ENCODE data around the gene ARGFX.
"Not testable (repeated sequence)": the region's sequence is repeated elsewhere in the genome, so short reads cannot be mapped to it uniquely, and the experiment has no call there.

ARGFX gene

DNA sequence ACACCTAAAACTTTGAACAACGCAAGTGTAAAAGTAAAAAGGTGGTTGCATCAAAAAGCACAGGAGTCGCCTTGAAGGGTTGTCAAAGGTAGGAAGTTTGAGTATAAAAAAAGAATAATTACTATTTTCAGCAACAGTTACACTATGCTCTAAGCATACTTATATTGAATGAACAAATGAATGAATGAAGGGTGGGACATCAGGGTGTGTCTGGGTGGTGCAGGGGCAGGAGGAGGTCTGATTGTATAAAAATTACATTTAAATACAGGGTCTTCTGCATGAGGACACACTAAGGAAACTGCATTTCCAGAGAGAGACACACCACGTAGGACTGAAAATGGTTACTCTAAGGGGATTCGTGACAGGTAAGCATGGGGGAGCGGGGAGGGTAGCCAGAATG lies at the start of gene ARGFX:
Gene ARGFX (plus strand): TSS at position 301 of the 400 bp plus-strand sequence. CDS start 2,765 bp downstream, outside the sequence.
- DNase-seq (ENCODE audit: low read depth) = no peak

DNA sequence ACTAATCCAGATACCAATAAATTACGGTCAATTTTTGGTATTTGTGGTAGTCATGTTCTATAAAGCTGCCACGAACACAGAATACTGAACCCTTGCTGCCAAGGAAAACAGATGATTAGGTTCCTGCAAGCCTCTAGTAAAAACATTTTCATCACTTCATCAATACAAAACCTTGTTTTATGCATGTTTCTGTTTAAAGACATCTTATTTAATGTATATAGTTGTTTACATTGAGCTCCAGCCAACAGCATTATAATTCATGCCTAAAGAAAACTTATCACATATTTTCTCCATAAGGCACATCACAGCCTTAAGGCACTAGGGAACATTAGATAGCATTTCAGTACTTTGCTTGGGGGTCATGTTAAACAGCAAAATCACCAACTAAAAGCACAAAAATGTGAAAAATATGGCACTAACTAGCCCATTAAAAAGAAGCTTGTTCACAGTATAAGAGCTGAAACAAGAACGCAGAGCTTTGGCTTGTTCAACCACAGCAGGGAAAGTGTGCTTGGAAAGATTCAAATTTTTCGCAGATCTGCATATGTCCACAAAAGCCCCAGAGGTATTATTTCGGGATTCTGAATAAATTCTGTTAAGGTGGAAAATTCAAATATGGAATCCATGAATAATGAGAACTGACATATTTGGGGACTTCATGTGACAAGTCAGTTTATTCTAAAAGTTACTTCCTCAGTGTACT lies 49.6 kb upstream of the ARGFX start:
- DNase-seq (ENCODE audit: low read depth) = no peak

DNA sequence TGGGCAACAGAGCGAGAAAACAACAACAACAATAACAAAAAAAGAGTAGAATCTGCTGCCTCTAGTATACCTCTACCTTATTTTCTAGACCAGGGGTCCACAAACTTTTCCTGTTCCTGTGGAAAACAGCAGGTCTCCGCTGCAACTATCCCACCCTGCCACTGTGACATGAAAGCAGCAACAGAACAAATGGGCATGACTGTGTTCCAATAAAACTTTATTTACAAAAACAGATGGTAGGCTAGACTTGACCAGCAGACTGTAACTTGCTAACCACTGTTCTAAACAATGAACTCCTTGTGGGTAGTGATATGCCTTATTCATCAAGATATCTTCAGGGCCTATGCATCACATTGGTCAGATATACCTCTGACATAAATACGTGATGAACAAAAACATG lies 47.2 kb upstream of the ARGFX start:
- no peak for DNase-seq (ENCODE audit: low read depth)

DNA sequence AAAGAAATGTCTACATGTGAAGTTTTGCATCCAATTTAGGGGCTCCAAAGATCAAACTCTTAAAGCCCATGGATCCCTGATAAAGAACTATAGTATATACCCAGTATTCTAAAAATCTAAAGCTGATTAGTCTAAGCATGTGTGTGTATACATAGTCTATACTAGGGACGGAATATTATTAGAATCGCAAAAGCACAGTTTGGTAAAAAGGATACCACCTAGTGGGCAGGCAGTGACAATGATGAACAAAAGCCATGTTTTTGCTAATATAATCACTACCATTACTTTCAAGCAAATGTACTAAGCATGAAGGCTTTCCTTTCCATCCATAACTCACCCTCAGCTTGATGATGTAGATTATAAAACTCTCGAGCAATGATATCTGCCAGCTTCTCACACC lies 38.4 kb upstream of the ARGFX start:
- peak; percentile 31 for DNase-seq (ENCODE audit: low read depth)

DNA sequence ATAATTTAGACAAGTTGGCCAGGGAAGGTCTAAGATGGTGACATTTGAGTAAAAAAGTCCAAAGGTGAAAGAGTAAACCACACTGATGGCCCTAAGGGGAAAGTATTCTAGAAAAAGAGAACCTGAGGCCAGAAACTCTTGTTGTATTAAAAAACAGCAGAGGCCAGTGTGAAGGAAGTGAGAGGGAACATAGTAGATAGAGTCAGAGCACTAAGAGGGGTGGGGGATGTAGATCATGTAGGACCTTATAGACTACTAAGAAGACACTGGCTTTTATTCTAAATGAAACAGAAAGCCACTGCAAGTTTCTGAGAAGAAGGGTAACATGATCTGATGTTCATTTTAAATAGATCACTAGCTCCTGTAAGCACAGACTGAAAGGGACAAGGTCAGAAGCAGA lies 36.5 kb upstream of the ARGFX start:
- no peak for DNase-seq (ENCODE audit: low read depth)

DNA sequence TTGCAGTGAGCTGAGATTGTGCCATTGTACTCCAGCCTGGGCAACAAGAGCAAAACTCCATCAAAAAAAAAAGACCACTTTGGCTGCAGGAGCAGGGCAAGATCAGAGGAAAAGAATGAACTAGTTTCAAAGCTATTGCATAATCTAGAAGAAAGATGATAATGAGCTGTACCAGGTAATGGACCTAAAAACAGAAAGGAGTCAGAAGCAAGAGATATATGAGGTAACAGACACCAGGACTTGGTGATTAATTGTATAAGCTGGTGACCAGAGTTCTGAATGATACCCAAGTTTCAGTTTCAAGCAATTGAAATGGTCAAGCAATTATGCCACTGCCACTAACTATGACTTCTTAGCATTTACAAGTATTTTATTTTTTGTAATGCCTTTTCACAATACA lies 24.8 kb upstream of the ARGFX start:
- no peak for DNase-seq (ENCODE audit: low read depth)

DNA sequence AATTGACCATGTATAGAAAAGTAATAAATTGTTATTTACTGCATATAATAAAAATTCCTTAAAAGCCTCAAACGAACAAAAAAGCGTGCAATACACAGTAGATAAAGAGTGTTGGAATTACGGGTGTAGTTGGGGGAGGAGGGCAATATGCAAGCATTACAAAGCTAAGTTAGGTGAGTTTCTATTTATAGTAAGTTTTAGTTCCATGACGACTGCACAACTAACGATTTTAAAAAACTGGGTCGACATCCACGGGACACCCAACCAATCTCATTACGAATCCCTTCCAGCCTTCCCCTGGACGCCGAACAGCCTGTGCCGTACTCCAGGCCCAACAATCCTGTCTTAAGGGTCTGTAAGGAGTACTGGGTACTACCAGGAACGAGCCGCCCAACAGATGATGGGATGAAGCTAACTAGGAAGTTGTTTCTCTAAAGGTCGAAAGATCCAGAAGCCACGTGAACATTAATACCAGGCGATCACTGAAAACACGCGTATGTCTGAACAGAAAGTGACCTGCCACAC lies 22.6 kb upstream of the ARGFX start:
- DNase-seq (ENCODE audit: low read depth) = peak; percentile 37

DNA sequence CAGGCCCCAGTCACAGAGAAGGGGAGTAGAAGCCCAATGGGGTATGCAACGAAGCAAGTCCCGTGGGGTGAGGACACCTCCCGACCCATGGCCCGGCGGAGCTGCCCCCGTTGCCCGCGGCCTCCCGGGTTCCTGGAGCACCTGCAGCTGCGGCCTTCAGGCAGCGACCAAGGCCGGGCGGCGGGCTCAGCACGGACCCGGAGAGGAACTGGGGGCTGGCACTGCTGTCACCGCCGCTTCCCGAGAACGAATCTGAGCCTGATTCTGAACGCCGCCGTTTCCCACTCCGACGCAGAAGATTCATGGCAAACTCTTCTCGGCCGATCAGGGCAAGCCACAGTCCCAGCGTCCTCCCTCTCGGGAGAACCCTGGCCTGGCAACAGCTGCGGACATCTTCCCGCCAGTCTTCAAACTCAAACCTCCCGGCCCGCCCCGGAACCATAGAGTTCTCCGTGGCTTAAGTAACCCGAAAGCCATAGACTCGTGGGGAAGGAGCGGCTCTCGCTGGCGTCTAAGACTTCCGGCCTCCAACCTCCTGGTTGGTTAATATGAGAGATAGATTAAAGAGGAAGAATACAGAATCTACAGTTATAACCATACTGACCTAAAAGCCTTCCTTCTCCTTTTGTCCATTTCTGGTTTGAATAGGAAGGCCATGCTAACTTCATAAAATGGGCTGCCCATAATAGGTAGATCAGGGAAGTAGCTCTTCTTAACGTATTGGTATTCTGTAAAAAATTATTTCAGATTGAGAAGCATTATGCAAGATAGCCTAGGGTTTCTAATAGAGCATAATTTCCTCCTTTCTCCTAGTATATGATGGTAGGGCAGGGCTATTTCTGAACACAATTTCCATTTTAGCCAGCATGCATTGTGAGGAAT lies 21.9 kb upstream of the ARGFX start, which contains the start of gene POLQ:
Gene POLQ (minus strand): TSS at position 415 of the 882 bp plus-strand sequence. CDS start 111 bp downstream, at position 304.
- peak; percentile 96 for DNase-seq (ENCODE audit: low read depth)

DNA sequence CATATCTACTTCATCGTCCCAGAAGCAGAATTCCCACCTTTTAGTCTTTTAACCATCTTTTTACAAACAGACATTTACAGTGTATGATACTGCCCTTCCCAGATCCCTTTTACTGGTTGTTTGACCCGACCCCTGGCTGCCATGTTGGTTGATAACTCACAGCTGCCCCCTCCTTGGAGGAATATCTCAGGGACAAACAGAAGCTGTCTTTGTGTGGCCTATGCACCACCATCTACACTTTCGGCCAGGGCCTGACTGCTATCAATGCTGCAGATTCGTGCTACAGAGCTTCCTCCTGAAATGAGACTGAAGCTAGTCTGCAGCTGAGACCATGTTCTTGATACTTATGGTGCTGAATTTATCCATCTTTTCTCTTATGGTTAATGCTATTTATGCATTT lies 15.4 kb upstream of the ARGFX start:
- DNase-seq (ENCODE audit: low read depth) = peak; percentile 12

DNA sequence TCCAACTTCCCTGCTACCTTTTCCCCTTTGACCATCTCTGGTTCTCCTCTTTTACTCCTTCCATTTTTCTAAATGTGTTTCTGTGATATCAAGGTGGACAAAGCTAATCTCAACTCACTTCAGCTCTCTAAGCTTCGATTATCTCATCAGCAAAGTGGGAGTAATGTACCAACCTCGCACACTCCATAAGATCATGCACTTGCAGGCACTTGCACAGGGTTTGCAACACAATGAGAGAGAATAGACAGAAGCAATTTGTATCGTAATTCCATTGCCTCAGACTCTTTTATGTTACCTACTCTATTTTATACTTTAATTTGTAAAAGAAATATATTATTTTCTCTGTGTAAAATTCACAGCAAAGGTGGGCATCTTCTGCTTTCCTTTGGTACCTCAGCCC lies 15.0 kb upstream of the ARGFX start:
- no peak for DNase-seq (ENCODE audit: low read depth)

DNA sequence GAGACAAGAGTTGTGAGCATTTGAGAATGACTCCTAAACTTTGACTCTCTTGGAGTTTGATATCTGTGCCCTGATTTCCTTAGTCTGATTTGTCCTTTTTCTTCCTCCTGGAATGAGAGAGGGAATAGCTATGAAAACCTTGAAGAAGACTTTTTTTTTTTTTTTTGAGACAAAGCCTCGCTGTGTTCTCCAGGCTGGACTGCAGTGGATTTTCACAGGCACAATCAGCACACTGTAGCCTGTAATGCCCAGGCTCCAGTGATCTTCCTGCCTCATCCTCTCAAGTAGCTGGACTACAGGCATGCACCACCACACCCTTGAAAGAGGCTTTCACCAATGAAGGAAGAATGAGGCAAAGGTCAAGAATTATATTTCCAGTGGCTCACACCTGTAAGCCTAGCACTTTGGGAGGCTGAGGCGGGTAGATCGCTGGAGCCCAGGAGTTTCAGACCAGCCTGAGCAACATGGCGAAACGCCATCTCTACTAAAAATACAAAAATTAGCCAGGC lies 10.3 kb upstream of the ARGFX start:
- DNase-seq (ENCODE audit: low read depth) = no peak

DNA sequence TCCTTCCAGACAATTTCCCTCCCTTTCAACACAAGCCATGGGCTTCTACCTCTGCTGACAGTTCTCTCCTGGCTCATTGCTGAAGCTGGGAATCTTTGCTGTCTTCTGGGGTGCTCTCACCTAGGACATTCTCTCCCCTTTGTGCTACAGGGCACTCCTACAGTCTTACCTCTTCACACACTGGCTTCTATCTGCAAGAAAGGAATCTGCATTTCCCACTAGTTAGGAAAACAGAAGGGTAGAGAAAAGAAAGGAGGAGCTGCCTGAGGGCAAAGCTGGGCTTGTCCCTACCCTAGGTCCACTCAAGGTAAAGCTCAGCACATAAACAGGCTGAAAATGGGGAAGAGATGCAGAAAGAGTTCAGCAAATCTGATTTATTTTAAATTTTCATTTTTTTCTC lies 5.6 kb upstream of the ARGFX start:
- no peak for DNase-seq (ENCODE audit: low read depth)

DNA sequence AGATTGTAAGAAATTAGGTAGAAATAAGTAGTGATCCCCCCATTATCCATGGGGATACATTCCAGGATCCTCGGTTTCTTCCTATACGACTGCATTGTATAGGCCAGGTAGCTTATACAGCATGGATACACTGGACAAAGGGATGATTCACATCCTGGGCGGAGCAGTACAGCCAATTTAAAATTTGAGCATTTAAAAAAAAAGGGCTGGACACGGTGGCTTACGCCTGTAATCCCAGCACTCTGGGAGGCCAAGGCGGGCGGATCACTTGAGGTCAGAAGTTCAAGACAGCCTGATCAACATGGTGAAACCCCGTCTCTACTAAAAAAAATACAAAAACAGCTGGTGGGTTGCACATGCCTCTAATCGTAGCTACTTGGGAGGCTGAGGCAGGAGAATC lies 976 bp upstream of the ARGFX start:
- DNase-seq (ENCODE audit: low read depth) = no peak

DNA sequence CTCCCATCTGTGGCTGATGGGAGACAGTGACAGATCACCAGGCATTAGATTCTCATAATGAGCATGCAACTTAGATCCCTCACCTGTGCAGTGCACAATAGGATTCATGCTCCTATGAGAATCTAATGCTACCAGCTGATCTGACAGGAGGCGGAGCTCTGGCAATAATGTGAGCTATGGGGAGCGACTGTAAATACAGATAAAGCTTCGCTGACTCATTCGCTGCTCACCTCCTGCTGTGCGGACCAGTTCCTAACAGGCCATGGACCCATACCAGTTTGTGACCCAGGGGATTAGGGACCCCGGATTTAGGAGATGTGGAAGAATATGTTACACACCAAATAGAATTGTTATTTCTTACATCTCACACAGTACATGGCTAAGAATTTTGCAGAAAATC lies 6.7 kb downstream of the ARGFX start:
- DNase-seq (ENCODE audit: low read depth) = peak; percentile 42

DNA sequence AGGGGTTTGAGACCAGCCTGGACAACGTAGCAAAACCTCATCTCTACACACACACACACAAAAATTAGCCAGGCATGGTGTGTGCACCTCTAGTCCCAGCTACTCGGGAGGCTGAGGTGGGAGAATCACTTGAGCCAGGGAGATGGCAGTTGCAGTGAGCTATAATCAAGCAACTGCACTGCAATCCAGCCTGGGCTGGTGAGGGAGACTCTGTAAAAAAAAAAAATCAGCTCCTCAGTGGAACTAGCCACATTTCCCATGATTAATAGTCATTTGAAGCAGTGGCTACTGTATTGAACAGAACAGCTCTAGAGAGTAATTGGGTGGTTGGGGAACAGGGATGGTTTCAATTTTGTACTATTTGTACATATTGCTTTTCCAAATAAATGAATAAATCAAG lies 13.9 kb downstream of the ARGFX start:
- DNase-seq (ENCODE audit: low read depth) = no peak

DNA sequence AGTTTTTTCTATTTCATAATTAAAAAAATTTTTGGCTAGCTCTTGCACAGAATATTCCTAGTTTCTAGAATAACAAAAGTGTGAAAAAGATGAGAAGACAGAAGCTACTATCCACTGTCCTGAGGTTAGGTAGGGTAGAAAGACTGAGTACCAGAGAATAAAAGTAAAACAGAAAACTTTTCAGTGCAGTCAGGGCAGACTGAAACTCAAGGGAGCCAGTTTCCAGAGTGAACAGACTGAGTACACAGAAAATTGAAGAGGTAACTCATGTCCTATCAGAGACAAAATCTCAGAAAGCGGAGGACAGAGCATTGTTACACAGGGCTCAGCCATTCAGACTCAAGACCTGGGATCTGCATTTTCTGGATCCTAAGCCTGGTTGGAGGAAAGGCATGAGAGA lies 16.7 kb downstream of the ARGFX start:
- no peak for DNase-seq (ENCODE audit: low read depth)

DNA sequence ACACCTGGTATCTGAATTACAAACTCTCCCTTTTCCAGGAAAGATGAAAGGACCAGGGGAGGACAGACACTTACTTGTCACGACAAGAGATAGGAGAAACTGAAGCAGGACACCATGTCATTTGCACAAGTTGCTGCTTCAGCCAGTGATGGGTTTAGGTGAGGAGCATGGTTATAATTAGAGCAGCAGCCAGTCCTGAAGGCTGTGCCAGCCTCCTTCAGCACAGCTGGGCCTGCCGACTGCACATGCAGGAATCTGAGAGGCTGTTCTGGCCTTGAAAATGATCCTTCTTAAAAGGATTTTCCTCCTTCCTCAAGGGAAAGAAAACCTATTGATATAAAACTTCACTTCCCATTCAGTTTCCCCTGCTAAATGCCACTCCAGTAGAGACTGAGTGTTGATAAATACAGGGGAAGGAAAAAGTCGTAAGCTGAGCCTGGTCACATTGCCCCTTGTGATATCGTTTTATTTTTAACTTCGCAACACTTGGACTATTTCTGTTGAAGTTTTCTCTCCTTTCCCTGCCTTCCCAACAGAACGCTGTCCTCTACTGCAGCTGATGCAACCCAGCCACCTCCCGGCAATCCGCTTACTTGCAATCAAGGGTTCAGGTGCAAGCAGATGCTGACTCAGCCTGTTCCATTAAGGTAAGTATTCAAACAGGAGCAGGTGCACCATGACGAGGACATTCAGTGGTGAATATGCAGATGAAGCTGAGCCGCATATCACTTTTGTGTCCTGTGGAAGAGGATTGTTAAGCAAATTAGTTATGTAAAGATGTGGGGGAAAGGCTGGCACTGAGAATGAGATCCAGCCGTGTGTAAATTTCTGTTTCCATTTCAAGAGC lies 25.3 kb downstream of the ARGFX start, which contains the start of gene FBXO40:
Gene FBXO40 (plus strand): TSS at position 524 of the 847 bp plus-strand sequence. CDS start 27,197 bp downstream, outside the sequence.
- DNase-seq (ENCODE audit: low read depth) = no peak

DNA sequence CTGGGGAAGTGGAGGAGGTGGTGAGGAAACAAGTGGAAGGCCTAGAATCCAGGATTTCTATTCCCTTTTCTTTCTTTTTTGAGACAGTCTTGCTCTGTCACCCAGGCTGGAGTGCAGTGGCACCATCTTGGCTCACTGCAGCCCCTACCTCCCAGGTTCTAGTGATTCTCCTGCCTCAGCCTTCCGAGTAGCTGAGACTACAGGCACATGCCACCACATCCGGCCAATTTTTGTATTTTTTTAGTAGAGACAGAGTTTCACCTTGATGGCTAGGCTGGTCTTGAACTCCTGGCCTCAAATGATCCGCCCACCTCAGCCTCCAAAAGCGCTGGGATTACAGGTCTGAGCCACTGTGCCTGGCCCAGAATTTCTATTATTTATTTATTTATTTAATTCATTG lies 26.1 kb downstream of the ARGFX start:
- DNase-seq (ENCODE audit: low read depth) = not testable (repeated sequence)

DNA sequence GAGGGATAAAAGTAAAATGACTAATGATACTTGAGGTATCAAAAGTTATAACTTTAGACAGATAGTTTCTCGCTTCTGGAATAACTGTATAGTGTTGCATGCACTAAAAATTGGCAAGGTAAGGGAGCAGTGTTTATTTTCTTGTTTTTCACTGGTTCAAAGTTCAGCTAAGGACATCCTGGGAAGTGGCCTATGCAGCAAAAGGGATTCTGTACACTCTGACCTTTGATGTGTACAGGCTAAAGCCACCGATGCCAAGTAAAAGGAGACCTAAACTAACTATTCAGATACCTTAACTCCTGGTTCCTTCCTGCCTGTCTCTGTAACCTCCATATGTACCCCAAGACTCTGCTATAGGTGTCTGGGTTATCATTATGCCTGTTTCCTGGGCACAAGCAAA lies 27.1 kb downstream of the ARGFX start:
- no peak for DNase-seq (ENCODE audit: low read depth)

DNA sequence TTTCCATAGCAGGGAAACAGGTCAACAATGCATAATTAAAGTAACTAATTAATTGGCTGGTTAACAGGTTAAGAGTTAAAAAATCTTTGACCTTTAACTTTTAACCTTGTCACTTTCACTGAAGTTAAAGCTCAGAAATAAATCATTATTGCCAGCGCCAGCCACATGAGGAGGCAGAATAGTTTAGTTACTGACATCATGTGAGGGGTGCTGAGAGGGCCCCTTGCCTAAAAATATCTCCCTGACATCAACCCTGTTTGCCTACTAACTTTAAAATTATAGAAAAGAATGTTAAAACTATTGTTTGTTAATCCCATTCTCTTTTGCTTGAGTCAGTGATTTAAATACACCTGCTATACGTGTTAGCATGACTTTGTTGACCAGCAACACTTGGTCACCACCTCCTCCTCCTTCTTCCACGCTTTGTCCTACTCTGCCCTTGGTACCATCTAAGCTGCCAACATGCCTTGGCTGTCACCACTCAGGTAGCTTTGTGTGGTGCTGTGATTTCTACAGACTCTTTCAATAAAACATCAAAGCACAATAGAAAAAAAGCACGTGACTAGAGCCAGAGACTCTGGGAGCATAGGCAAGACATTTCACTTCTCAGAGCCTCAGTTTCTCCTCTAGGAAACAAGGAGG lies 28.1 kb downstream of the ARGFX start:
- DNase-seq (ENCODE audit: low read depth) = no peak

DNA sequence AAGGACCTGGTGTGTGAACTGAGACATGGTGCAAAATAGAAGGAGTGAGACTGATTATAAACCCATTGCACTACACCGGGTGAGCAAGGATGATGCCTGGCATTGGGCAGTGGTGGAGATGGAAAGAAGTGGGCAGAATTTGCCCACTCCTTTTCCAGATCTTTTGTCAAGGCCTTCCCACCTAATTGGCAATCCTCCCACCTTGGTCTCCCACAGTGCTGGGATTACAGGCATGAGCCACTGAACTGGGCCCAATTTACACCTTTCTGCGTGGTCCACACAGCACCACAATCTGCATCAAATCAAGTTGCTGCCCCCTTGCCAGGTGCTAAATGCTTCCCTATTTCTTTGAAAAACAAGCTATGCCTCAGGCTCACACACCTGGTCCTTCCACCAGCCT lies 30.8 kb downstream of the ARGFX start:
- DNase-seq (ENCODE audit: low read depth) = no peak

Data from ELR (cell line).